Mammary epithelial cell (primary cell): Measurements from ENCODE around the gene SORCS2.

Source experiments
- EZH2 ChIP-seq: IDR thresholded peaks from 2 replicates; pipeline ENCODE4 v1.6.1; 2012; ENCODE audit warnings: low read length, inconsistent platforms, borderline replicate concordance
- TF ChIP-seq, protein P1 (sequence below), 2 donors: IDR thresholded peaks in 1 of 2; conservative IDR thresholded peaks in 1 of 2; 2 replicates each; pipeline ENCODE4 v1.5.1; 2011 to 2012; ENCODE audit warnings: inconsistent platforms in 2 of 2, low read length in 2 of 2, mild to moderate bottlenecking in 2 of 2, control low read depth in 1 of 2, low read depth in 1 of 2; ENCODE audit not compliant: insufficient read depth in 1 of 2; ENCODE audit errors: extremely low read depth in 1 of 2

GRCh38 chr4:7771541-7772507, 579.5 kb downstream of the SORCS2 start:
- TF ChIP-seq EZH2, result no peak
- TF ChIP-seq, protein P1, sequence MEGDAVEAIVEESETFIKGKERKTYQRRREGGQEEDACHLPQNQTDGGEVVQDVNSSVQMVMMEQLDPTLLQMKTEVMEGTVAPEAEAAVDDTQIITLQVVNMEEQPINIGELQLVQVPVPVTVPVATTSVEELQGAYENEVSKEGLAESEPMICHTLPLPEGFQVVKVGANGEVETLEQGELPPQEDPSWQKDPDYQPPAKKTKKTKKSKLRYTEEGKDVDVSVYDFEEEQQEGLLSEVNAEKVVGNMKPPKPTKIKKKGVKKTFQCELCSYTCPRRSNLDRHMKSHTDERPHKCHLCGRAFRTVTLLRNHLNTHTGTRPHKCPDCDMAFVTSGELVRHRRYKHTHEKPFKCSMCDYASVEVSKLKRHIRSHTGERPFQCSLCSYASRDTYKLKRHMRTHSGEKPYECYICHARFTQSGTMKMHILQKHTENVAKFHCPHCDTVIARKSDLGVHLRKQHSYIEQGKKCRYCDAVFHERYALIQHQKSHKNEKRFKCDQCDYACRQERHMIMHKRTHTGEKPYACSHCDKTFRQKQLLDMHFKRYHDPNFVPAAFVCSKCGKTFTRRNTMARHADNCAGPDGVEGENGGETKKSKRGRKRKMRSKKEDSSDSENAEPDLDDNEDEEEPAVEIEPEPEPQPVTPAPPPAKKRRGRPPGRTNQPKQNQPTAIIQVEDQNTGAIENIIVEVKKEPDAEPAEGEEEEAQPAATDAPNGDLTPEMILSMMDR (conservative IDR thresholded peaks at IDR 0.05 in 1 of 2, IDR thresholded peaks at IDR 0.05 in 1 of 2; ENCODE audit: extremely low read depth in 1 of 2, insufficient read depth in 1 of 2, low read depth in 1 of 2, low read length in 2 of 2), result no peak
